HG03378 (cell line): Measurements from ENCODE around the gene BICD1.
A peak's percentile ranks its signal among the peaks of the same experiment; 100 is the strongest.

Experiments
- ATAC-seq: cut with Tn5 transposase; IDR thresholded peaks from one replicate; pipeline ENCODE4 v1.9.1; 2021; ENCODE audit warnings: mild to moderate bottlenecking, moderate library complexity; ENCODE audit not compliant: unreplicated experiment

The BICD1 gene

GRCh38 chr12:32233568-32233967 lies 126.9 kb downstream of the BICD1 start:
- ATAC-seq = no peak

GRCh38 chr12:32235251-32235650 lies 128.6 kb downstream of the BICD1 start:
- ATAC-seq = no peak

GRCh38 chr12:32240162-32240561 lies 133.5 kb downstream of the BICD1 start:
- ATAC-seq = no peak

GRCh38 chr12:32240831-32241230 lies 134.2 kb downstream of the BICD1 start:
- no peak for ATAC-seq

DNA sequence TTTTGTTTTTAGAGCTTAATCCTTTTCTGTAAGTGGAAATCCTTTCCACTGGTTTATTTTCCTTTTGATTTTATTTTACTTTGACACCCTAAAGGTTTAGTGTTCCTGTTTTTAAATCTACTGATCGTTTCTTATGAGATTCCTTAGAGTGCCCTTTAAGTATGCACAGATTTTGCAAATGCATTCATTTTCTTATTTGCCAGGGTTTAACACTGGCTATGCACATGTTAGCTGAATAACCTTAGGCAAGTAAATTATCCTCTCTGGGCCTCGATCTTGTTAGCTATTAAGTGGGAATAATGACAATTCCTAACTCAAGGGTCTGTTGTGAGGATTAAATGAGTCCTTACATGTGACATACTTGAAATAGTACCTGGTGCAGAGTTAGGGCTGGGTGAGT lies 136.0 kb downstream of the BICD1 start:
- no peak for ATAC-seq

GRCh38 chr12:32248441-32249140 lies 141.9 kb downstream of the BICD1 start:
- no peak for ATAC-seq

DNA sequence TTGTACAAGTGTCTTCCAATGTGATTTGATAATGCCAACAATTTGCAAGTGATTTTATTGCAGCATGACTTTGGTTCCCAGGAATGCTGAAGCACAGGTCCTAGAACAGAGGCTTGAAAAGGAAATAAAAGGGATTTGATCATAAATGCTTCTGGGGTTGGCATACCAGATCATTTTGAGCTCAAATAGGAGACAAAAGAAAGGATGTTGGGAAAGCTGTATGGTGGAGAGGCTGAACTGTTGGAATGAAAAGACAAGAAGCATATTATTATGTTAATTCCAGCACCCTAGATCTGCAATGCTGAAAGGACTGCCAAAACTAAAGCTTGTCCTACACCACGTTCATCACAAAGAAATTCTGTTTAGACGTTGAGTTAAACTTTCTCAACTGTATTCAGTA lies 143.1 kb downstream of the BICD1 start:
- ATAC-seq = no peak

GRCh38 chr12:32252199-32253073 lies 145.8 kb downstream of the BICD1 start:
- peak; percentile 80 for ATAC-seq

DNA sequence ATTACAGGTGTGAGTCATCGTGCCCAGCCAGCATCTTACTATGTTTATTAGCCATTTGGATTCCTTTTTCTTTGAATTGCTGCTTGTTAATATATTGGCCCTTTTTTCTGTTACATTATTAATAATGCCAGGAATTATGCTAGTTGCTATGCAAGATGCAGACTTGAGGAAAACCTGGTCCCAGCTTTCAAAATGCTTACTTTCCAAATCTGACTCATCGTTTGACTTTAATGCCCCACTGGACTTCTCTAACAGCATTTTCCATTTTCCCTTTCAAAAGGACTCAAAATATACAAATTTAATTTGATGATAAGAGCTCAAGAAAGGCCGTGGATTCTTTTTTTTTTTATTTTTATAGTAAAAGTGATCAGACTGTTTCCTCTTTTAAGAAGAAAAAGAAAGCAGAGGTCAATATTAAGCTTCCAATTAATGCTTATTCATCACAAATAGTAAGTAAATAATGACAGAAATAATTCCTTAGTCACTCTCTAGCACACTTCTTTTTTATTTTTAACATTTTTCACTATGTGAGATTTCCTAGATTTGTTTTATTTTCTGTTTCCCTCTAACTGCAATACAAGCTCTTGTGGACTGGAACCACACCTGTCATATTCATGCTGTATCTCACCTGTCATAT lies 146.6 kb downstream of the BICD1 start:
- ATAC-seq = no peak

DNA sequence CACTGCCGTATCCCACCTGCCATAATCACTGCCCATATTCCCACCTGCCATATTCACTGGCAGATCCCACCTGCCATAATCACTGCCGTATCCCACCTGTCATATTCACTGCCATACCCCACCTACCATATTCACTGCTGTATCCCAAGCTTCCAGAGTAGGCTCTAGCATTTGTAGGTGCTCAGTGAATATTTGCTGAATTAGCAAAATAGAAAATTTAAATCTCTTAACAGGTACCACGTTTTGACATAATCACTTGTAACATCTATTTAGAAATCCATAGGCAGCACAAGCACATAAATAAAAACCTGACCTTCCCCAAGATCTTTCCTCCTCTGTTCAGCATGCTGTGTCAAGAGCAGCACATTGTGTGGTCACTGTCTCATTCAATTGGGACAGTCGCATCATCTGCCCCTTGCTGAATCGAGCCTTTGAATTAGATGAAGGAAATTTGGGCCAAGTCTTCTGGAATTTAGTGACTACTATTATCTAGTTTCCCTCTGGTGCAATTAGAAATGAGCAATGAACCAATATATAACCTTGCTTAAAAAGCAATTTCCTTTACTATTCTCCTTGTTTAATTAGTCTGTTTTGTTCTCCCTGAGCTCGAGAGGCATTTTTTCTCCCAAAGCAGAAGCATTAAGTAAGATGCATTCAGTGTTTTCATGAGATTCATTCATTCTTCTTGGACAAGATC lies 147.8 kb downstream of the BICD1 start:
- no peak for ATAC-seq

GRCh38 chr12:32255588-32255987 lies 148.9 kb downstream of the BICD1 start:
- no peak for ATAC-seq

- no peak for ATAC-seq
These were observed 151.2 kb downstream of the BICD1 start for GRCh38 chr12:32257695-32258496.

GRCh38 chr12:32260696-32261095 lies 154.0 kb downstream of the BICD1 start:
- no peak for ATAC-seq

DNA sequence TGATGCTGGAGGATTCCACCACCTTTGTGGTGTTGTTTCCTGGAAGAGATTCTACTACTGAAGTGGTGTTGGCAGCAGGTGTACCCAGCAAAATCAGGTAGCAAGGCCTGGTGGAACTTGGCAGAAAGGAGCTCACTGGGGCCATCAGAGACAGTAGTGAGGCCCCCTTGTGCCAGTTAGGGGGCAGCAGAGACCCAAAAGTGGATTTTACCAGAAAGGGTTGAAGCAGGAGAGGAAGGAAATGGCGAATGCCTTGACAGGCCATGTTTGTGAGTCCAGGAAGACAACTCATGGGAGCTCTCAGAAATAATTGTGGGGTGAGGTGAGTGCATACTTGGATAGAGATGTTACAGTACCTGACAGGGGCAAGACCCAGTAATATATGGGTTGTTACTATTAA lies 155.0 kb downstream of the BICD1 start:
- no peak for ATAC-seq

DNA sequence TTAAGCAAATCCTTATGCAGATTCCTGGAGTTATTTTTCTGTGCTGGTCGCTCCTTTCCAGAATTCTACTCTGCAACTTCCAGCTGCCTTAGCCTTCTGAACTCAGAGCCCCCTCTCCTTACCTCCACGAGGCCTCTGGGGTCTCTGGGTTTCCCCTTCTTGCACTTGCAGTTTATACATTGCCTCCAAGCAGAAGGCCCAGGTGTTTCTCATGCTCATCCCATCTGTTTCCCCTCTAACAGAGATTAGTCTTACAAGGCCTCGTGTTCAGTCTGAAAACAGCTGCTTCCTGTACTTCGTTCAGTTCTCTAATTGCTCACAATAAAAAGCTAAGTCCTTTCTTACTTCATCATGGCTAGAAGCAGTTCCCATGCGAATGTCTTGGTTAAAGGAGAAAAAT lies 158.3 kb downstream of the BICD1 start:
- peak; percentile 52 for ATAC-seq

- no peak for ATAC-seq
These were observed 158.8 kb downstream of the BICD1 start for GRCh38 chr12:32265456-32265855.

DNA sequence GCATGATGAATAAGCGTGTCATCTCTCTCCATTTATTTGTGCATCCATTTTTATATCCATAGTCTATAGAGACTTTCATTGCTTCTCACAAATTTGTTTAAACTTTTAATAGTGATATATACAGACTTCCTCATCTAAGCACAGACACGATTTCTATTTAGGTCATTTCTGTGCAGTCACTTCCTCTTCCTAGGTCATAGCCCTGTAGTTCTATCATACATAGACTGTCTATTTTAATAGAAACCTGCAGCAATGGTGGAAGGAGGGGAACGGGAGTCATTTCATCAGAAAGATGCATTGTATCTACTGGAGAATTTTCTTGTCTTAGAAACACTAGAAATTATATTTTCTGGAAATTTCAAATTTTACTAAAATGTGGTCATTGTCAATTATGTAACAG lies 159.3 kb downstream of the BICD1 start:
- ATAC-seq = peak; percentile 65

- no peak for ATAC-seq
These were observed 160.1 kb downstream of the BICD1 start for GRCh38 chr12:32266756-32267155.

DNA sequence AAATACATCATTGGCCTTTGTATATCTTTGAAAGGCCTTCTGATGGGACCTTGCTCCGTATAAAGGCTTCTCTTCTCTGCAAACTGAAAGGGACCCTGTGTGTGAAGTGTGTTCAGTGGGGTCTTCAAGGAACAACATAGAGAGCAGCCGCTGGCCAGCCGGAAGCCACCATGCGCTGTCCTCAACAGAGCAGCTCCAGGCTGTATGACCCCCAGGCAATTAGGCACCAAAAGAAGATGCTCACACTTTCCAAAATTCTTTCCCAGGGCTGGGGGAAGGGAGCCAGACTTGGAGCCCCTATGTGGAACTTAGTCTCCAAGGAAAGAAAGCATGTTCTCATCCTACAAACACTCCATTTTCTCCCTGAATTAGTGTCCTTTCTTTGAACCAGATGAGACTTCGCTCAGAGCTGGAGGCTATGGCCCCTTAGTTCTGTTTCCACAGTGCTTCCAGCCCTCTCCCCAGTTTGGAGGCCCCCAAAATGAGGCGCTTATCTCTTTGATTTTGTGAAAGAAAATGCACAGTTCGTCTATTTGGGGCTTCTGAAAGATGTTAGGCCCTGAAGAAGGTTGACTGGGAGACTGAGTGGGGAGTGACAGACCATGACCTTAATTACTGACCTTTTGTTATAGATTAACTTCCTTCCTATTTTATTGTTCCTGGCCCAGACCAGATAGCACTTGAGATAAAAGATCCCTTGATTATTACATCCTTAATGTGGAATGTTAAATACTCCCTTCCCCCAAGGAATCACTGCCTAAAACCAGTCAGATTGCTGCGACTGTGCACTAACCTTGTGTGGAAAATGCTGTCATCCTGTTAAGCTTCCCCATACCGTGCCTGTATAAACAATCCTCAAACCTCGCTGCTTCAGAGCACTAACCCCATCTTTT lies 164.4 kb downstream of the BICD1 start:
- no peak for ATAC-seq
